DOHH2 (cell line): ENCODE measurements around the gene GLOD5.

Experiments
- H3F3A ChIP-seq: fragments of 200-600 bp; sonication (generic), shearing (Covaris generic); 2 replicates; pipeline ENCODE4 v1.6.0; 2016; ENCODE audit warnings: antibody characterized with exemption, mild to moderate bottlenecking; ENCODE audit not compliant: control insufficient read depth, insufficient read depth
- H3K27ac ChIP-seq: fragments of 200-600 bp; sonication (generic); 2 replicates; pipeline ENCODE4 v1.5.1; 2014; ENCODE audit warnings: low read depth, mild to moderate bottlenecking, low read length, moderate library complexity
- H3K27me3 ChIP-seq: fragments of 200-600 bp; sonication (generic); 2 replicates; pipeline ENCODE4 v1.6.1; 2014; ENCODE audit warnings: mild to moderate bottlenecking, low read length, mixed read lengths; ENCODE audit not compliant: control insufficient read depth
- H3K36me3 ChIP-seq: fragments of 200-600 bp; sonication (generic); 2 replicates; pipeline ENCODE4 v1.6.1; 2014; ENCODE audit warnings: mild to moderate bottlenecking, low read length, moderate library complexity, mixed read lengths; ENCODE audit not compliant: control insufficient read depth
- H3K4me1 ChIP-seq: fragments of 200-600 bp; sonication (generic); 2 replicates; pipeline ENCODE4 v1.6.1; 2014; ENCODE audit warnings: mild to moderate bottlenecking, low read length, mixed read lengths; ENCODE audit not compliant: control insufficient read depth
- H3K4me2 ChIP-seq: fragments of 200-600 bp; sonication (generic); 2 replicates; pipeline ENCODE4 v1.6.0; 2014; ENCODE audit warnings: mild to moderate bottlenecking, low read length, moderate library complexity
- H3K4me3 ChIP-seq: fragments of 200-600 bp; sonication (generic); 2 replicates; pipeline ENCODE4 v1.5.1; 2014; ENCODE audit warnings: mild to moderate bottlenecking, low read length, mixed read lengths
- H3K79me2 ChIP-seq: fragments of 200-600 bp; sonication (generic); 2 replicates; pipeline ENCODE4 v1.6.1; 2014; ENCODE audit warnings: mild to moderate bottlenecking, low read length, mixed read lengths; ENCODE audit not compliant: control insufficient read depth
- H3K9me2 ChIP-seq: fragments of 200-600 bp; sonication (generic); replicated peaks from 2 replicates; pipeline ENCODE4 v1.6.1; 2014; ENCODE audit warnings: mild to moderate bottlenecking, low read length, mixed read lengths; ENCODE audit not compliant: control insufficient read depth
- H3K9me3 ChIP-seq: fragments of 200-600 bp; sonication (generic); 2 replicates; pipeline ENCODE4 v1.6.1; 2014; ENCODE audit warnings: antibody characterized with exemption, low read length, mixed read lengths; ENCODE audit not compliant: control insufficient read depth, insufficient read depth
- H4K20me1 ChIP-seq: fragments of 200-600 bp; sonication (generic); 2 replicates; pipeline ENCODE4 v1.6.0; 2014; ENCODE audit warnings: low read depth, mild to moderate bottlenecking, antibody characterized with exemption, low read length, moderate library complexity; ENCODE audit not compliant: control insufficient read depth, insufficient read depth
- EZH2phosphoT487 ChIP-seq: fragments of 200-600 bp; sonication (generic); IDR thresholded peaks from 2 replicates; pipeline ENCODE4 v1.6.1; 2017; ENCODE audit warnings: borderline replicate concordance, mild to moderate bottlenecking, antibody characterized with exemption, low read length, moderate library complexity, mixed read lengths
- TF ChIP-seq, protein P1 (sequence below): fragments of 200-600 bp; sonication (generic); IDR thresholded peaks from one replicate; pipeline ENCODE4 v1.5.1; 2014; ENCODE audit warnings: antibody characterized with exemption, mild to moderate bottlenecking, low read depth, low read length; ENCODE audit not compliant: poor library complexity, severe bottlenecking

GLOD5 gene

DNA sequence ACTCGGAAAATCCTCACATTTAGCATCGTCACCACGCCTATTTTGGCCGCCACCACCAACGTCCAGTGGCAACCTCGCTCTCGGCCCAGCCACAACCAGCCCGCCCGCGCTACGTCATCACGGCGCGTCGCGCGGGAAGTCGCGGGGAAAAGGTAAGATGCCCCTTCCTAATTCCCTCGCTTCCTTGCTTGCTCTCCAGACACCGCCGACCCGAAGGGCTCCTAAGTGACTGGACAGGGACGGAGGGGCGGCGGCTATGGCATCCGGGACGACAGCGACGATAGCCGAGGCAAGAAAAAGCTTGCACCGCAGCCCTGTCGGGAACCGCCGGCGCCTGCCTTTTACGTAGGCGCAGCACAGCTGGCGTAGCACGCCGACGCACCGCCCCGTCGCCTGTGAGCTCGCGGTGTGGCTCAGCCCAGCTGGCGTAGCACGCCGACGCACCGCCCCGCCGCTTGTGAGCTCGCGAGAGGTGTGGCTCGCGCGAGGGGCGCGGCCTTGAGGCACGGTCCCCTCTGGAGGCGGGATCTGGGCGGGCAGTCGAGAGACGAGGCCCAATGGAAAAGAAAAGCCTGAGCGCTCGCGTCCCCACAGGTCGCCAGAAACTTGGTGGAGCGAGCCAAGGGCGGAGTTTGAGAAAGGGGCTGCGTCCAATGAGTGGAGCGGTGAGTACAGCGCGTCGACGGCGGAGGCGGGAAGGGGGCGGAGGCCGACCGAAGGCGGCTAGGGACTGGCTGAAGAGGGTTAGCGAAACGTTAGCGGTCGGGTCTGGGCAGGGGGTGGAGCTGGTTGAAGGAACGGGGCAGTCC lies 39.9 kb downstream of the GLOD5 start, which contains the start of gene HDAC6:
TSS of gene HDAC6 (plus strand) at position 788 of the 809 bp plus-strand sequence. CDS start 626 bp downstream, outside the sequence.
- Histone ChIP-seq H3K9me2 (no peaks in the 10 kb centered on the region), H3K36me3 (peaks cover 7% of the 10 kb centered on the region; the same call in 1 of the 2 replicates), H3K4me1 (peaks cover 14% of the 10 kb centered on the region), H3K27ac (peak within 1 kb of the TSS; percentile 82), H3K9me3 (no peaks in the 10 kb centered on the region), H3K4me2 (peak within 1 kb of the TSS; percentile 78), H4K20me1 (no peaks in the 10 kb centered on the region), H3F3A (no peaks in the 10 kb centered on the region), H3K79me2 (peaks cover 3% of the 10 kb centered on the region; the same call in 1 of the 2 replicates), H3K4me3 (peak within 1 kb of the TSS; percentile 76), H3K27me3 (no peaks in the 10 kb centered on the region)
- TF ChIP-seq EZH2phosphoT487, result no peak
- TF ChIP-seq, protein P1, sequence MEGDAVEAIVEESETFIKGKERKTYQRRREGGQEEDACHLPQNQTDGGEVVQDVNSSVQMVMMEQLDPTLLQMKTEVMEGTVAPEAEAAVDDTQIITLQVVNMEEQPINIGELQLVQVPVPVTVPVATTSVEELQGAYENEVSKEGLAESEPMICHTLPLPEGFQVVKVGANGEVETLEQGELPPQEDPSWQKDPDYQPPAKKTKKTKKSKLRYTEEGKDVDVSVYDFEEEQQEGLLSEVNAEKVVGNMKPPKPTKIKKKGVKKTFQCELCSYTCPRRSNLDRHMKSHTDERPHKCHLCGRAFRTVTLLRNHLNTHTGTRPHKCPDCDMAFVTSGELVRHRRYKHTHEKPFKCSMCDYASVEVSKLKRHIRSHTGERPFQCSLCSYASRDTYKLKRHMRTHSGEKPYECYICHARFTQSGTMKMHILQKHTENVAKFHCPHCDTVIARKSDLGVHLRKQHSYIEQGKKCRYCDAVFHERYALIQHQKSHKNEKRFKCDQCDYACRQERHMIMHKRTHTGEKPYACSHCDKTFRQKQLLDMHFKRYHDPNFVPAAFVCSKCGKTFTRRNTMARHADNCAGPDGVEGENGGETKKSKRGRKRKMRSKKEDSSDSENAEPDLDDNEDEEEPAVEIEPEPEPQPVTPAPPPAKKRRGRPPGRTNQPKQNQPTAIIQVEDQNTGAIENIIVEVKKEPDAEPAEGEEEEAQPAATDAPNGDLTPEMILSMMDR, result no peak

DNA sequence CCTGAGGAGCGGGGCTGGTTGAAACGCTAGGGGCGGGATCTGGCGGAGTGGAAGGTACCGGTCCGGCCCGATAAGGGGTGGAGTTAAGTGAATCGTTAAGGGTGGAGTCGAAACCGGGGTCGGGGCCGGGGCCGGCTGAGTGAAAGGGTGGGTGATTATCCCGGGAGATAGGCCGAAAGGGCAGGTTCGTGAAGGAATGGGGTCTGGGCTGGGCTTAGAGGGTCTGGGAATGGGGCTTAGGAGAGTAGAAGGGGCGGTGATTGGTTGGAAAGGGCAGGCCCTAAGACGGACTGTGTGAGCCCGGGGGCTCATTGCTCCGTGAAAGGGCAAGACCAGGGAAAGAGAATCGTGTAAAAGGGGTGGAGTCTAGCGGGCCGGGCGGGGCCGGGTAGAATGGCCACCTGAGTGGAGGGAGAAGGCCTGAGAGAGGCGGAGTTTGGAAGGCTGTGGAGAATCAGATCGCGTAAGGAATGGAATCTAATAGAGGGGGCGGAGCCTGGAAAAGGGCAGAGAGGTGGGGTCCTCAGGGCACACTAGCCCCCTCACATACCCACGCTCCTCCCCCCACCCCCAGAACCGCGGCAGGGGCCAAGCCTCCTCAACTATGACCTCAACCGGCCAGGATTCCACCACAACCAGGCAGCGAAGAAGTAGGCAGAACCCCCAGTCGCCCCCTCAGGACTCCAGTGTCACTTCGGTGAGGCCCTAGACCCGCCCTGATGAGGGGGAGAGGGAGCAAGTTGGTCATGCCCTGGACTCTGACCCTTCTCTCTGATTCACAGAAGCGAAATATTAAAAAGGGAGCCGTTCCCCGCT lies 40.8 kb downstream of the GLOD5 start:
- peaks cover 14% of the 10 kb centered on the region for H3K4me1 ChIP-seq
- no peaks in the 10 kb centered on the region for H3F3A ChIP-seq
- H3K36me3 ChIP-seq, result peaks cover 7% of the 10 kb centered on the region; the same call in 1 of the 2 replicates
- H3K4me2 ChIP-seq, result peak overlapping the region; percentile 66
- TF ChIP-seq, protein P1, result no peak
- TF ChIP-seq EZH2phosphoT487, result no peak
- no peaks in the 10 kb centered on the region for H4K20me1 ChIP-seq
- H3K9me2 ChIP-seq, result no peaks in the 10 kb centered on the region
- H3K27me3 ChIP-seq, result no peaks in the 10 kb centered on the region
- no peaks in the 10 kb centered on the region for H3K9me3 ChIP-seq
- H3K4me3 ChIP-seq, result peak overlapping the region; percentile 76
- H3K27ac ChIP-seq, result peak overlapping the region; percentile 82
- H3K79me2 ChIP-seq, result peaks cover 3% of the 10 kb centered on the region; the same call in 1 of the 2 replicates

DNA sequence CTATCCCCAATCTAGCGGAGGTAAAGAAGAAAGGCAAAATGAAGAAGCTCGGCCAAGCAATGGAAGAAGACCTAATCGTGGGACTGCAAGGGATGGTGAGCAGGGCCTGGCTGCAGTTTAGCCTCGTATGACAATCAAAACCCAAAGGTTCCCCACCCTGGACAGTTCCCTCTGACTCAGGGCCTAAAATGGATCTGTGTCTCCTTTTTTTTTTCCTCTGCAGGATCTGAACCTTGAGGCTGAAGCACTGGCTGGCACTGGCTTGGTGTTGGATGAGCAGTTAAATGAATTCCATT lies 41.3 kb downstream of the GLOD5 start:
- Histone ChIP-seq H3K4me2 (peak overlapping the region; percentile 66), H3K27me3 (no peaks in the 10 kb centered on the region), H3K9me2 (no peaks in the 10 kb centered on the region), H3K27ac (peak overlapping the region; percentile 82), H3K4me1 (peaks cover 14% of the 10 kb centered on the region), H3K4me3 (peak overlapping the region; percentile 76), H3K36me3 (peaks cover 7% of the 10 kb centered on the region; the same call in 1 of the 2 replicates), H3K9me3 (no peaks in the 10 kb centered on the region), H3K79me2 (peaks cover 3% of the 10 kb centered on the region; the same call in 1 of the 2 replicates), H4K20me1 (no peaks in the 10 kb centered on the region), H3F3A (no peaks in the 10 kb centered on the region)
- TF ChIP-seq EZH2phosphoT487, result no peak
- TF ChIP-seq, protein P1, result no peak
